ENCODE results near the gene KIF3A.

- TF ChIP-seq CTCF (conservative IDR thresholded peaks at IDR 0.05) (no peak), ZFX (IDR thresholded peaks at IDR 0.05) (no peak)
Measured at GRCh38 chr5:132669455-132669820, 67.9 kb downstream of the KIF3A start.
